ENCODE measurements around the gene TNNC1.

TNNC1 gene

GRCh38 chr3:52423173-52423572, 30.7 kb downstream of the TNNC1 start:
- FAIRE-seq (no peak), DNase-seq (ENCODE audit: insufficient read length, low spot score) (no peak)
- no peak for TF ChIP-seq CTCF (IDR thresholded peaks at IDR 0.05; ENCODE audit: insufficient read depth, missing control alignments)

- no peak for DNase-seq (ENCODE audit: insufficient read length, low spot score)
- no peak for FAIRE-seq
Observed at GRCh38 chr3:52422669-52423068, 31.2 kb downstream of the TNNC1 start.

GRCh38 chr3:52420388-52420787, 33.5 kb downstream of the TNNC1 start:
- no peak for TF ChIP-seq CTCF (IDR thresholded peaks at IDR 0.05; ENCODE audit: insufficient read depth, missing control alignments)
- no peak for DNase-seq (ENCODE audit: insufficient read length, low spot score)
- no peak for FAIRE-seq

More at GRCh38 chr3:52422669-52423068, 31.2 kb downstream of the TNNC1 start:
- TF ChIP-seq CTCF (IDR thresholded peaks at IDR 0.05; ENCODE audit: insufficient read depth, missing control alignments), result no peak

GRCh38 chr3:52415800-52416199, 38.0 kb downstream of the TNNC1 start:
- TF ChIP-seq CTCF (IDR thresholded peaks at IDR 0.05; ENCODE audit: insufficient read depth, missing control alignments), result no peak
- FAIRE-seq, result no peak
- no peak for DNase-seq (ENCODE audit: insufficient read length, low spot score)

- DNase-seq (ENCODE audit: insufficient read length, low spot score), result no peak
- no peak for TF ChIP-seq CTCF (IDR thresholded peaks at IDR 0.05; ENCODE audit: insufficient read depth, missing control alignments)
- no peak for FAIRE-seq
Observed at GRCh38 chr3:52408466-52408865, 45.4 kb downstream of the TNNC1 start.

- DNase-seq (ENCODE audit: insufficient read length, low spot score), result no peak
- no peak for TF ChIP-seq CTCF (IDR thresholded peaks at IDR 0.05; ENCODE audit: insufficient read depth, missing control alignments)
- FAIRE-seq, result no peak
Observed at GRCh38 chr3:52407779-52408178, 46.1 kb downstream of the TNNC1 start.

GRCh38 chr3:52406791-52407510, 46.9 kb downstream of the TNNC1 start:
- TF ChIP-seq CTCF (IDR thresholded peaks at IDR 0.05; ENCODE audit: insufficient read depth, missing control alignments), result no peak
- DNase-seq (ENCODE audit: insufficient read length, low spot score) (no peak), FAIRE-seq (no peak)

All from D721Med (cell line).